HG03108 (cell line): ENCODE results near the gene LZTFL1.

Source experiments
- ATAC-seq: cut with Tn5 transposase; IDR thresholded peaks from one replicate; pipeline ENCODE4 v1.9.1; 2021; ENCODE audit warnings: moderate library complexity; ENCODE audit not compliant: unreplicated experiment

The LZTFL1 gene

GRCh38 chr3:45841757-45842491 lies at the start of gene LZTFL1:
Gene LZTFL1, minus strand, starts transcription at chr3:45842119. Its CDS starts 128 bp downstream, at chr3:45841991.
- peak; percentile 84 for ATAC-seq

- no peak for ATAC-seq
Observed at GRCh38 chr3:45890405-45890804, 48.5 kb upstream of the LZTFL1 start.

- no peak for ATAC-seq
Observed at GRCh38 chr3:45889337-45889736, 47.4 kb upstream of the LZTFL1 start.

- ATAC-seq: no peak
Observed at GRCh38 chr3:45887759-45888511, 46.0 kb upstream of the LZTFL1 start.

GRCh38 chr3:45887285-45887684 lies 45.4 kb upstream of the LZTFL1 start:
- ATAC-seq: no peak

GRCh38 chr3:45885979-45886705 lies 44.2 kb upstream of the LZTFL1 start, which contains the start of gene CCR9:
Gene CCR9, plus strand, starts transcription at chr3:45886543. Its CDS starts 8,391 bp downstream, at chr3:45894934.
- no peak for ATAC-seq

- ATAC-seq: no peak
Observed at GRCh38 chr3:45884368-45885201, 42.7 kb upstream of the LZTFL1 start.

GRCh38 chr3:45881078-45882022 lies 39.4 kb upstream of the LZTFL1 start:
- no peak for ATAC-seq

- no peak for ATAC-seq
Observed at GRCh38 chr3:45880725-45881077, 38.8 kb upstream of the LZTFL1 start.

- no peak for ATAC-seq
Observed at GRCh38 chr3:45878124-45878523, 36.2 kb upstream of the LZTFL1 start.

- no peak for ATAC-seq
Observed at GRCh38 chr3:45874677-45875346, 32.9 kb upstream of the LZTFL1 start.

GRCh38 chr3:45873638-45874037 lies 31.7 kb upstream of the LZTFL1 start:
- no peak for ATAC-seq

- ATAC-seq: no peak
Observed at GRCh38 chr3:45873036-45873435, 31.1 kb upstream of the LZTFL1 start.

- no peak for ATAC-seq
Observed at GRCh38 chr3:45872569-45872968, 30.6 kb upstream of the LZTFL1 start.

- ATAC-seq: no peak
Observed at GRCh38 chr3:45871780-45872179, 29.9 kb upstream of the LZTFL1 start.

- no peak for ATAC-seq
Observed at GRCh38 chr3:45870099-45870498, 28.2 kb upstream of the LZTFL1 start.

- ATAC-seq: no peak
Observed at GRCh38 chr3:45869638-45870037, 27.7 kb upstream of the LZTFL1 start.

GRCh38 chr3:45868650-45869049 lies 26.7 kb upstream of the LZTFL1 start:
- no peak for ATAC-seq

- ATAC-seq: no peak
Observed at GRCh38 chr3:45868213-45868612, 26.3 kb upstream of the LZTFL1 start.
